Stimulated activated CD8-positive, alpha-beta memory T cell treated with anti-CD3 and anti-CD28 coated beads, Interleukin-7, amount 100 ng/mL, for 48 hours (primary cell): ENCODE data around the gene ZMAT5.

Experiments
- DNase-seq, 2 donors: peaks; one replicate each; pipeline ENCODE4 v3.0.0-alpha.2; 2020; ENCODE audit warnings: low read depth in 1 of 2; ENCODE audit errors: extremely low read depth in 1 of 2

Gene ZMAT5

GRCh38 chr22:29712119-29712518, 54.7 kb downstream of the ZMAT5 start:
- no peak for DNase-seq

- no peak for DNase-seq
Measured at GRCh38 chr22:29710922-29711593, 55.7 kb downstream of the ZMAT5 start.

GRCh38 chr22:29710193-29710592, 56.6 kb downstream of the ZMAT5 start:
- DNase-seq: no peak

GRCh38 chr22:29707471-29707870, 59.3 kb downstream of the ZMAT5 start:
- no peak for DNase-seq

- no peak for DNase-seq
Measured at GRCh38 chr22:29707010-29707409, 59.8 kb downstream of the ZMAT5 start.

GRCh38 chr22:29706486-29706885, 60.3 kb downstream of the ZMAT5 start:
- no peak for DNase-seq

- no peak for DNase-seq
Measured at GRCh38 chr22:29705651-29706050, 61.2 kb downstream of the ZMAT5 start.

GRCh38 chr22:29704528-29705285, 62.1 kb downstream of the ZMAT5 start:
- DNase-seq: no peak

- DNase-seq: no peak
Measured at GRCh38 chr22:29703569-29704195, 63.1 kb downstream of the ZMAT5 start.

- DNase-seq: no peak
Measured at GRCh38 chr22:29702931-29703501, 63.8 kb downstream of the ZMAT5 start.

- DNase-seq: no peak
Measured at GRCh38 chr22:29702000-29702930, 64.5 kb downstream of the ZMAT5 start.

GRCh38 chr22:29701155-29701999, 65.4 kb downstream of the ZMAT5 start:
- no peak for DNase-seq

- no peak for DNase-seq
Measured at GRCh38 chr22:29700900-29701154, 66.0 kb downstream of the ZMAT5 start.

- no peak for DNase-seq
Measured at GRCh38 chr22:29700206-29700899, 66.5 kb downstream of the ZMAT5 start.

GRCh38 chr22:29697853-29698598, 68.8 kb downstream of the ZMAT5 start:
- no peak for DNase-seq

GRCh38 chr22:29695129-29695926, 71.5 kb downstream of the ZMAT5 start:
- no peak for DNase-seq

- no peak for DNase-seq
Measured at GRCh38 chr22:29693671-29694070, 73.1 kb downstream of the ZMAT5 start.

GRCh38 chr22:29693161-29693560, 73.6 kb downstream of the ZMAT5 start:
- DNase-seq: no peak
